ENCODE measurements around the gene TRIOBP. TPM values are rescaled to one million over a fixed set of nuclear protein-coding genes. Genes with fewer than 3 reads are reported as not detected.

The TRIOBP gene
- total RNA-seq, 1 donor from 2014 or later = 42.9 TPM

DNA sequence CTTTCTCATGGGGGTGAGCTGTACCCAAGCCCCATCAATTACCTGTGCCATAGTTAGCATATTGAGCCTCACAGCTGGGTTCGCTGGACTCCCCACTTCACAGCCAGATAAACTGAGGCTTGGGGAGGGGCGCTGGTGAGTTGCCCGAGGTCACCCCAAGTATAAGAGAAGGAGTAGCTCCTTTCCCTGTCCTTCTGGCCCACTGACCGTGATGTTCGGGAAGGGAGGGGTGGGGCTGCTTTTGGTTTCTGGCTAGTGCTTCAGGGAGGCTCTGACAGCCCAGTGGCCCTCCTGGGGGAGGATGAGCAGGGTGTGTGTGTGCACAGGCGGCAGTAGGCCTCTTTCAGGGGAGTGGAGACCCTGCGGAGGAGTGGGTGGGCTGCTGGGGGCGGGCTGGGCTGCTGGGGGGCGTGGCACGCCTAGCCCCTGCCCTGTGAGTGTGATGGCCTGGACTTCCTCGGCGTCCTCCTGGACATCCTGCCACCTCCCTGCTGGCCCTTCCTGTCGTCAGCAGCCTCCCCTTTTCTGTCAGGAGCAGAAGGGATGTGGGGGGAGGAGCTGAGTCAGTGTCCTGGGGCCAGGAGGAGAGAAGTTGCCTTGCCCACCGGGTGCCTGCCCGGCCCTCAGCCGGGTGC, 50.3 kb downstream of the TRIOBP start:
- TF ChIP-seq, protein P1, sequence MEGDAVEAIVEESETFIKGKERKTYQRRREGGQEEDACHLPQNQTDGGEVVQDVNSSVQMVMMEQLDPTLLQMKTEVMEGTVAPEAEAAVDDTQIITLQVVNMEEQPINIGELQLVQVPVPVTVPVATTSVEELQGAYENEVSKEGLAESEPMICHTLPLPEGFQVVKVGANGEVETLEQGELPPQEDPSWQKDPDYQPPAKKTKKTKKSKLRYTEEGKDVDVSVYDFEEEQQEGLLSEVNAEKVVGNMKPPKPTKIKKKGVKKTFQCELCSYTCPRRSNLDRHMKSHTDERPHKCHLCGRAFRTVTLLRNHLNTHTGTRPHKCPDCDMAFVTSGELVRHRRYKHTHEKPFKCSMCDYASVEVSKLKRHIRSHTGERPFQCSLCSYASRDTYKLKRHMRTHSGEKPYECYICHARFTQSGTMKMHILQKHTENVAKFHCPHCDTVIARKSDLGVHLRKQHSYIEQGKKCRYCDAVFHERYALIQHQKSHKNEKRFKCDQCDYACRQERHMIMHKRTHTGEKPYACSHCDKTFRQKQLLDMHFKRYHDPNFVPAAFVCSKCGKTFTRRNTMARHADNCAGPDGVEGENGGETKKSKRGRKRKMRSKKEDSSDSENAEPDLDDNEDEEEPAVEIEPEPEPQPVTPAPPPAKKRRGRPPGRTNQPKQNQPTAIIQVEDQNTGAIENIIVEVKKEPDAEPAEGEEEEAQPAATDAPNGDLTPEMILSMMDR (conservative IDR thresholded peaks at IDR 0.05) = no peak
- Mint-ChIP-seq H3K36me3 (no peaks in the 10 kb centered on the region), H3K27me3 (no peaks in the 10 kb centered on the region), H3K9me3 (no peaks in the 10 kb centered on the region), H3K27ac (peak overlapping the region; percentile 89), H3K4me3 (peak overlapping the region; percentile 89), H3K4me1 (ENCODE audit: unreplicated experiment) (peaks cover 39% of the 10 kb centered on the region)
- DNase-seq (ENCODE audit: extremely low spot score, unreplicated experiment) = no peak

DNA sequence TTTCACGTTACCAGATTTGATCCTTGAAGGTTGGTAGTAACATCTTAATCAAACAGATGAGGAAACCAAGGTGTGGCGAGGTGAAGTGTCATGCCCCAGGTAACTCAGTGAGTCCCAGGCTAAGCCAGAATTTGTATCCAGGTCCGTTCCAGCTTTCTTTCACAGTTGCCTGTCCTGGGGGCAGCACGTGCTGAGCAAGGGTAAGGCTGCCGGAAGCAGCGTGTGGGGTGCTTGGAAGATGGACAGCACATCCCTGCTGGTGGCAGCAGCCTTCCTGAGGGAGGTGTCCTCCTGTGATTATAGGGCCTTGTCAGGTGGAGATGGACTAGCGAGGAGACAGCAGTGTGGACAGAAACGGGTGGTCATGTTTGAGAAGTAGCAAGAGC, 50.9 kb downstream of the TRIOBP start:
- H3K27me3 Mint-ChIP-seq = no peaks in the 10 kb centered on the region
- H3K36me3 Mint-ChIP-seq = no peaks in the 10 kb centered on the region
- TF ChIP-seq, protein P1 (conservative IDR thresholded peaks at IDR 0.05) = no peak
- H3K9me3 Mint-ChIP-seq = no peaks in the 10 kb centered on the region
- peak overlapping the region; percentile 89 for H3K4me3 Mint-ChIP-seq
- no peak for DNase-seq (ENCODE audit: extremely low spot score, unreplicated experiment)
- H3K27ac Mint-ChIP-seq = peak overlapping the region; percentile 89
- peaks cover 39% of the 10 kb centered on the region for H3K4me1 Mint-ChIP-seq (ENCODE audit: unreplicated experiment)

DNA sequence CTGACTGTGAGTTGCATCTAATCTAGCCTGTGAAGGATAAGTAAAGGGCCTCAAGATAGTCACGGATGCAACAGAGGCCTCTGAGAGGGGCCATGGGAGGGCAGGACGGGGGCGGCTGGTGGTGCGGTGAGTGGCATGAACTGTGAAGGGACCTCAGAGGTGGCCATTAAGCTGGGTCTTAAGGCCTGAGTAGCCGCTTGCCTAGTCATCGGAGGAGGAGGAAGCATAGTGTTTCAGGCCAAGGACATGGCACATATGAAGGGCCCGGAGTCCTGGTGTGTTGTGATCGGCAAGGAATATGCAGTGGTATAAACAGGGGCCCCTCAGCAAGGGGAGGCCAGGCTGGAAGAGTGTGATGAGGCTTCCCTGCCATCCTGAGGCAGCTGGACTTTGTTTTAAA, 51.8 kb downstream of the TRIOBP start:
- peaks cover 34% of the 10 kb centered on the region for H3K4me1 Mint-ChIP-seq (ENCODE audit: unreplicated experiment)
- peak overlapping the region; percentile 89 for H3K27ac Mint-ChIP-seq
- peak overlapping the region; percentile 89 for H3K4me3 Mint-ChIP-seq
- no peaks in the 10 kb centered on the region for H3K36me3 Mint-ChIP-seq
- no peaks in the 10 kb centered on the region for H3K27me3 Mint-ChIP-seq
- no peaks in the 10 kb centered on the region for H3K9me3 Mint-ChIP-seq
- TF ChIP-seq, protein P1 (conservative IDR thresholded peaks at IDR 0.05) = no peak
- no peak for DNase-seq (ENCODE audit: extremely low spot score, unreplicated experiment)

DNA sequence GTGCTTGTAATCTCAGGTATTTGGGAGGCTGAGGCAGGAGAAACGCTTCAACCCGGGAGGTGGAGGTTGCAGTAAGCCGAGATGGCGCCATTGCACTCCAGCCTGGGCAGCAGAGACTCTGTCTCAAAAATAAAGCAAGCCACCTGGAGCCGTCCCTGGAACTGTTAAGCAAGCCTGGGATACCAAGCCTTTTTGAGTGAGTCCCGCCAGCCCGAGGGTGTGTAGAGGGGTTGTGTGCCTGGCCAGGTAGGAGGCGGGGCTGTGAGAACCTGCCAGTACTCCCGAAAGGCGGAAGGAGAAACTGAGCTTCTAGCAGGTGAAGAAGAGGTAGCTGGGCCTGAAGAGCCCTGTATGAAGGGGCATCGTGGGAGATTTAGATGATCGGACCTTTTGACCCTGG, 52.4 kb downstream of the TRIOBP start:
- no peaks in the 10 kb centered on the region for H3K36me3 Mint-ChIP-seq
- DNase-seq (ENCODE audit: extremely low spot score, unreplicated experiment) = no peak
- peaks cover 29% of the 10 kb centered on the region for H3K4me1 Mint-ChIP-seq (ENCODE audit: unreplicated experiment)
- no peaks in the 10 kb centered on the region for H3K27me3 Mint-ChIP-seq
- peak overlapping the region; percentile 89 for H3K27ac Mint-ChIP-seq
- peak overlapping the region; percentile 77 for H3K4me3 Mint-ChIP-seq
- H3K9me3 Mint-ChIP-seq = no peaks in the 10 kb centered on the region
- TF ChIP-seq, protein P1 (conservative IDR thresholded peaks at IDR 0.05) = no peak

DNA sequence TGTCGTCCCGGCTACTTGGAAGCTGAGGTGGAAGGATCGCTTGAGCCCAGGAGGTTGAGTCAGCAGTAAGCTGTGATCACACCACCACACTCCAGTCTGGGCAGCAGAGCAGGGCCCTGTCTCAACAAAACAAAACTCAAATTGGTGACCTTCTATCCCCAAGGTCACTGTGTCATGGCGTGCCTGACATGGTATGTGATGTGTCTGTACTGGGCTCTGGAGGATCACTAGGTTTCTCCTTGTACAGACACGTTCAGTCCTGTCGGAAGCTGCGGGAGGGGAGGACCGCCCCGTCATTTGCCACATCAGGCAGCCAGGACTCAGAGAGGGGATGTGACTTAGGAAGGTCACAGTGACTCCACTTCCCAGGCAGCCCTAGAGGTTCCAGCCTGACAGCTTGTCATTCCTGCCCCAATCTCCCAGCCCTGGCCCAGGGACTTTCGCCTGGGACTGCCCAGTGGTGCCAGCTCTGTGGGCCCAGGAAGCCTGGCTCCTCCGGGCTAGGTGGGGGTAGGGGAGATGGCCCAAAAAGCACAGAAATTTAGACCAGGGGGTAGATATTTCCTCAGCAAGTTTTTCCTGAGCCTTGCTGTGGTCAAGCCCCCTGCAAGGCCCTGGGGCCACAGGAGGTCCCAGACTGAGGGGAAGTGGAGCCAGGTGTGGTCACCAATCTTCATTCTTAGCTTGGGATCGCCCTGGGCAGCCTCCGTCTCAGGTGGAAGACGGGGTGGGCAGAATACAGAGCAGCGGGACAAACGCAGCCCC, 53.2 kb downstream of the TRIOBP start:
- Mint-ChIP-seq H3K9me3 (no peaks in the 10 kb centered on the region), H3K4me1 (ENCODE audit: unreplicated experiment) (peaks cover 25% of the 10 kb centered on the region), H3K27me3 (no peaks in the 10 kb centered on the region), H3K27ac (peak overlapping the region; percentile 89), H3K36me3 (no peaks in the 10 kb centered on the region), H3K4me3 (peak overlapping the region; percentile 39)
- DNase-seq (ENCODE audit: extremely low spot score, unreplicated experiment) = no peak
- TF ChIP-seq, protein P1 (conservative IDR thresholded peaks at IDR 0.05) = no peak

All from type B pancreatic cell (in vitro differentiated cells).